K562 (cell line): ENCODE measurements around the gene CCK. TPM values are rescaled to one million over a fixed set of nuclear protein-coding genes. Genes with fewer than 3 reads are reported as not detected.

Experiments
- ATAC-seq: fragments of 200-7000 bp; cut with Tn5 transposase; 3 replicates; pipeline ENCODE4 v1.9.1; 2020; ENCODE audit warnings: moderate library complexity
- BruUV-seq: library from RNA; stranded (reverse); fragments of 400-500 nt; replicated peaks from 2 replicates; lab custom pipeline; 2021; lab: Mats Ljungman, UMichigan
- CTCF ChIA-PET: fragments of 300-600 bp; formaldehyde crosslinking; extraction: SDS; loops from one replicate; lab custom pipeline; 2021; ENCODE audit warnings: low intra/inter-chr PET ratio; lab: Yijun Ruan, JAX
- POLR2A ChIA-PET: fragments of 300-600, 350-650 bp; sonication (Branson Sonifier 250); formaldehyde crosslinking; extraction: SDS; loops from one replicate; lab custom pipeline; 2021; ENCODE audit warnings: antibody characterized with exemption, inconsistent platforms; lab: Yijun Ruan, JAX
- DNase-seq, 4 experiments: peaks; one replicate each; pipeline versions ENCODE4 v3.0.0 to v3.0.0-alpha.2; 2011 to 2018; ENCODE audit warnings: low spot score in 3 of 4, mixed read lengths in 3 of 4; ENCODE audit errors: extremely low read depth in 1 of 4
- FAIRE-seq: peaks from 2 replicates; lab custom pipeline; 2011; peaks lifted over from hg19 to GRCh38; lab: Jason Lieb, UNC
- H2AFZ ChIP-seq: 2 replicates; pipeline ENCODE4 v1.6.0; 2011; ENCODE audit warnings: low read depth, low read length, control low read depth, inconsistent platforms
- H3K27ac ChIP-seq: fragments of 200-600 bp; 3 replicates; pipeline ENCODE4 v1.8.0; 2011; ENCODE audit warnings: low read depth, mild to moderate bottlenecking, control low read depth, inconsistent platforms, low read length, moderate library complexity, mixed read lengths; ENCODE audit errors: extremely low read depth
- H3K27me3 ChIP-seq, 2 experiments: fragments of 300-600 bp in 1 of 2; 2 replicates in 1 of 2; 3 replicates in 1 of 2; pipeline versions ENCODE4 v1.6.0 to v1.8.0; 2011; ENCODE audit warnings: inconsistent platforms in 2 of 2, low read length in 2 of 2, mild to moderate bottlenecking in 1 of 2, mixed read lengths in 1 of 2, moderate library complexity in 1 of 2; ENCODE audit not compliant: control insufficient read depth in 2 of 2, insufficient read depth in 2 of 2
- H3K36me3 ChIP-seq: fragments of 300-600 bp; 3 replicates; pipeline ENCODE4 v1.8.0; 2011; ENCODE audit warnings: mild to moderate bottlenecking, low read length, inconsistent platforms; ENCODE audit not compliant: control insufficient read depth, insufficient read depth
- H3K4me1 ChIP-seq, 2 experiments: fragments of 200-600 bp in 1 of 2; replicated peaks in 1 of 2; 2 replicates in 1 of 2; 3 replicates in 1 of 2; pipeline versions ENCODE4 v1.5.1 to v1.8.0; 2011; ENCODE audit warnings: inconsistent platforms in 2 of 2, low read length in 2 of 2, mild to moderate bottlenecking in 1 of 2, mixed read lengths in 1 of 2, moderate library complexity in 1 of 2; ENCODE audit not compliant: control insufficient read depth in 2 of 2, insufficient read depth in 2 of 2
- H3K4me2 ChIP-seq: 2 replicates; pipeline ENCODE4 v1.6.1; 2011; ENCODE audit warnings: low read length, control low read depth, inconsistent platforms, mixed read lengths; ENCODE audit not compliant: insufficient read depth
- H3K4me3 ChIP-seq: fragments of 200-600 bp; sonication (generic), shearing (Covaris generic); 2 replicates; pipeline ENCODE4 v1.5.1; 2016; ENCODE audit warnings: control low read depth, inconsistent platforms
- H3K79me2 ChIP-seq: fragments of 200-600 bp; 3 replicates; pipeline ENCODE4 v1.8.0; 2011; ENCODE audit warnings: low read length, inconsistent platforms; ENCODE audit not compliant: control insufficient read depth, insufficient read depth
- H3K9ac ChIP-seq, 2 experiments: 2 replicates each; pipeline versions ENCODE4 v1.6.0 to v1.6.1; 2011; ENCODE audit warnings: low read depth in 2 of 2, low read length in 2 of 2, control low read depth in 1 of 2, inconsistent platforms in 1 of 2, mild to moderate bottlenecking in 1 of 2, mixed read lengths in 1 of 2; ENCODE audit not compliant: insufficient read depth in 1 of 2
- H3K9me1 ChIP-seq: one replicate; pipeline ENCODE4 v1.6.0; 2011; ENCODE audit warnings: inconsistent platforms, mild to moderate bottlenecking, low read length, moderate library complexity; ENCODE audit not compliant: control insufficient read depth, insufficient read depth
- H3K9me3 ChIP-seq: replicated peaks from 2 replicates; pipeline ENCODE4 v1.5.1; 2011; ENCODE audit warnings: low read depth, low read length, inconsistent platforms; ENCODE audit not compliant: control insufficient read depth, insufficient read depth
- H4K20me1 ChIP-seq: replicated peaks from 2 replicates; pipeline ENCODE4 v1.6.1; 2011; ENCODE audit warnings: low read length, inconsistent platforms, mixed read lengths; ENCODE audit not compliant: control insufficient read depth, insufficient read depth
- CREB3L1 ChIP-seq: fragments of 450-650 bp; IDR thresholded peaks from 2 replicates; pipeline ENCODE4 v1.6.1; 2014; ENCODE audit warnings: low read depth, mild to moderate bottlenecking, moderate library complexity, borderline replicate concordance
- FOXK1 ChIP-seq: sonication (generic); formaldehyde crosslinking; IDR thresholded peaks from 2 replicates; pipeline ENCODE4 v1.8.0; 2022; ENCODE audit warnings: missing genetic modification reagents, mild to moderate bottlenecking, borderline replicate concordance
- MCM7 ChIP-seq, 2 experiments: fragments of 450-650 bp; IDR thresholded peaks; 2 replicates each; pipeline ENCODE4 v1.6.1; 2016 to 2018
- MTA3 ChIP-seq: fragments of 450-650 bp; formaldehyde crosslinking; IDR thresholded peaks from 2 replicates; pipeline ENCODE4 v1.6.1; 2017; ENCODE audit warnings: mild to moderate bottlenecking, borderline replicate concordance
- RFX7 ChIP-seq: fragments of 250-450 bp; sonication (Bioruptor Pico); IDR thresholded peaks from 2 replicates; pipeline ENCODE4 v1.5.1; 2021; ENCODE audit warnings: mild to moderate bottlenecking
- ZNF561 ChIP-seq: fragments of 450-650 bp; formaldehyde crosslinking; conservative IDR thresholded peaks from 2 replicates; pipeline ENCODE4 v1.4.0; 2020; ENCODE audit warnings: mild to moderate bottlenecking, moderate library complexity
- ZNF707 ChIP-seq: fragments of 250-450 bp; sonication (Bioruptor Pico); conservative IDR thresholded peaks from 2 replicates; pipeline ENCODE4 v1.8.0; 2022; ENCODE audit warnings: inconsistent platforms, mild to moderate bottlenecking, moderate library complexity
- WGBS: fragments of 100-300 bp; shearing (Covaris generic); methylation state at CpG from one replicate; pipeline ENCODE4 v1.1.6; 2016; ENCODE audit warnings: low coverage, mixed read lengths; ENCODE audit not compliant: insufficient coverage; ENCODE audit errors: missing lambda C conversion rate; 5-methylcytosine and 5-hydroxymethylcytosine counted together
- in situ Hi-C: fragments of 300-500 bp; cut with MboI; formaldehyde crosslinking; loops from 4 replicates; pipeline ENCODE4 v1.15.0; 2018; ENCODE audit warnings: inconsistent platforms, mixed read lengths
- intact Hi-C: fragments of 100-400 bp; cut with micrococcal nuclease; formaldehyde crosslinking; loops from 2 replicates; pipeline ENCODE4 v1.14.2; 2022
- polyA plus RNA-seq, 8 experiments: library from polyadenylated mRNA; depleted of rRNA in 4 of 8; stranded (reverse) in 5 of 8; unstranded in 3 of 8; fragments of >200 nt; fragmentation: Nextera tagmentation in 2 of 8; fragmentation: Illumina TruSeq in 1 of 8; extraction: Ambion mirVana in 2 of 8; extraction: Trizol in 1 of 8; gene quantifications; 2 replicates each; pipeline versions ENCODE4 v1.2.1 to v1.2.3, GENCODE V29; 2011 to 2014; ENCODE audit warnings: inconsistent platforms in 1 of 8, missing spikeins in 1 of 8
- total RNA-seq, 7 experiments: library from RNA; depleted of rRNA in 6 of 7; stranded (reverse); fragments of >200 nt in 6 of 7; fragmentation: Illumina TruSeq in 2 of 7; extraction: Trizol in 2 of 7; gene quantifications; 2 replicates each; pipeline versions ENCODE4 v1.2.1 to v1.2.3, GENCODE V29; 2011 to 2021; ENCODE audit warnings: low replicate concordance in 1 of 7

CCK gene
- total and polyA plus RNA-seq, 9 of the 15 experiments (the other 6 are each of a cell fraction or from before 2014, with no cell fraction given): not detected

- FAIRE-seq (no peak), ATAC-seq (no peak), DNase-seq (no peak)
- Histone ChIP-seq H3K36me3 (peaks cover 21% of the 10 kb centered on the region; the same call in 1 of the 3 replicates), H3K27me3 (no peaks in the 10 kb centered on the region), H3K4me3 (no peak overlapping the region), H3K9ac (no peak overlapping the region), H3K4me1 (peaks cover 0 to 4% of the 10 kb centered on the region in 2 experiments; a peak in 2 of 5 replicates), H3K79me2 (no peaks in the 10 kb centered on the region), H3K4me2 (no peak overlapping the region), H3K9me1 (no peaks in the 10 kb centered on the region), H4K20me1 (0 out of 2 replicates have a peak, but pooled peaks cover 2% of the 10 kb centered on the region), H2AFZ (no peak overlapping the region), H3K9me3 (no peaks in the 10 kb centered on the region), H3K27ac (no peak overlapping the region)
- in situ Hi-C loops (loop anchor here (10.0 kb wide), 1 partner anchor 221 kb away; no protein-coding TSS in a partner anchor), intact Hi-C loops (no loop called here)
- POLR2A ChIA-PET: interaction anchor here (1.1 kb wide), 1 partner anchor 25 kb away, joined by 5 read pairs; no protein-coding TSS in a partner anchor
- CTCF ChIA-PET: no interaction called here
- BruUV-seq: no TSS peak
- TF ChIP-seq ZNF561 (CRISPR knock-in tag) (no peak), MCM7 (IDR thresholded peaks at IDR 0.05) (no peak), ZNF707 (no peak), CREB3L1 (no peak), MTA3 (no peak), RFX7 (CRISPR knock-in tag) (no peak), FOXK1 (no peak)
- 71% methylated on average over 9 of the region's 9 CpGs for WGBS
Observed at GRCh38 chr3:42224178-42224577, 41.8 kb downstream of the CCK start.
